SK-N-SH (cell line): ENCODE data around the gene ARHGAP26.

Experiments used
- CTCF ChIP-seq: fragments of 200-600 bp; sonication (generic); IDR thresholded peaks from 2 replicates; pipeline ENCODE4 v1.6.1; 2017; ENCODE audit warnings: antibody characterized with exemption, mild to moderate bottlenecking, moderate library complexity
- EP300 ChIP-seq, 2 experiments: IDR thresholded peaks; 2 replicates each; pipeline versions ENCODE4 v1.4.0 to v1.6.1; 2012; ENCODE audit warnings: borderline replicate concordance in 1 of 2, low read depth in 1 of 2, low read length in 1 of 2
- EZH2phosphoT487 ChIP-seq: fragments of 200-600 bp; sonication (generic); IDR thresholded peaks from 2 replicates; pipeline ENCODE4 v1.6.1; 2017; ENCODE audit warnings: low read depth, mixed run types, mild to moderate bottlenecking, antibody characterized with exemption, moderate library complexity, borderline replicate concordance
- FOXJ3 ChIP-seq: sonication (generic); formaldehyde crosslinking; IDR thresholded peaks from 2 replicates; pipeline ENCODE4 v1.5.1; 2020; ENCODE audit warnings: mild to moderate bottlenecking, missing genetic modification reagents
- JUND ChIP-seq: IDR thresholded peaks from 2 replicates; pipeline ENCODE4 v1.4.0; 2012
- POLR2AphosphoS5 ChIP-seq: IDR thresholded peaks from 2 replicates; pipeline ENCODE4 v1.6.1; 2012; ENCODE audit warnings: low read depth, low read length
- REST ChIP-seq: IDR thresholded peaks from 2 replicates; pipeline ENCODE4 v1.6.1; 2012; ENCODE audit warnings: mild to moderate bottlenecking, low read depth, low read length, moderate library complexity
- RXRA ChIP-seq: IDR thresholded peaks from 2 replicates; pipeline ENCODE4 v1.4.0; 2012; ENCODE audit warnings: low read depth, mild to moderate bottlenecking, borderline replicate concordance
- TAF1 ChIP-seq: IDR thresholded peaks from 2 replicates; pipeline ENCODE4 v1.6.1; 2012; ENCODE audit warnings: low read depth, mild to moderate bottlenecking, low read length, moderate library complexity, borderline replicate concordance
- USF1 ChIP-seq: IDR thresholded peaks from 2 replicates; pipeline ENCODE4 v1.4.0; 2012; ENCODE audit warnings: low read depth, borderline replicate concordance
- USF2 ChIP-seq: fragments of 150-350 bp; IDR thresholded peaks from 2 replicates; pipeline ENCODE4 v1.6.1; 2017; ENCODE audit warnings: antibody characterized with exemption, low read length, low read depth, borderline replicate concordance

GRCh38 chr5:142801495-142801871, 31.3 kb downstream of the ARHGAP26 start:
- no peak for TF ChIP-seq REST
- TF ChIP-seq CTCF: no peak
- no peak for TF ChIP-seq USF1
- TF ChIP-seq JUND: no peak
- TF ChIP-seq POLR2AphosphoS5: no peak
- TF ChIP-seq RXRA: no peak
- no peak for TF ChIP-seq USF2
- no peak for TF ChIP-seq EP300 (IDR thresholded peaks at IDR 0.05; ENCODE audit: borderline replicate concordance in 1 of 2, low read depth in 1 of 2, low read length in 1 of 2)
- no peak for TF ChIP-seq TAF1
- TF ChIP-seq EZH2phosphoT487: no peak
- TF ChIP-seq FOXJ3 (CRISPR knock-in tag): no peak
